SK-N-MC (cell line): ENCODE measurements around the gene DSE.

Source experiments
- EZH2 ChIP-seq: fragments of 200-600 bp; sonication (generic); IDR thresholded peaks from one replicate; pipeline ENCODE4 v1.6.1; 2017; ENCODE audit warnings: antibody characterized with exemption
- POLR2AphosphoS5 ChIP-seq: IDR thresholded peaks from 2 replicates; pipeline ENCODE4 v1.6.1; 2012; ENCODE audit warnings: mild to moderate bottlenecking, low read depth, low read length, borderline replicate concordance

DNA sequence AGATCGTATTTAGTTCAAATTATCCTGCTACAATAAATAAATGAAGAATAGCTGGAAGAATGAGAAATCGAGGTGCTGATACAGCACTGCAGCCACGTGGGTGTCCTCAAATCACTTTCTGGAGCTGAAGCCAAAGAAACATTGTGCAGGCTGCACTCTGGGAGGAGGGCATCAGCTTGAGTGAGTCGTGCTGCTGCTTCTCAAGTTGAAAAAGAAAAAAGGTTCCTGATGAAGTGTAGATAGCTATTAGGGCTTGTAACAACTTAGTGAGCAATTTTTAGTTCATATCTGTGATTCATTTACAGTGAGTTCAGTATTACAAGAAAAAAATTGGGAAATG, 40.5 kb downstream of the DSE start:
- TF ChIP-seq POLR2AphosphoS5 (no peak), EZH2 (no peak)
